HG03457 (cell line): ENCODE results near the gene TTC38.

ENCODE experiments used
- ATAC-seq: cut with Tn5 transposase; IDR thresholded peaks from one replicate; pipeline ENCODE4 v1.9.1; 2021; ENCODE audit warnings: moderate number of reproducible peaks; ENCODE audit not compliant: unreplicated experiment

TTC38 gene

GRCh38 chr22:46267431-46268279, at the start of gene TTC38:
TTC38 (plus strand) TSS chr22:46268008; CDS start chr22:46268040, 32 bp downstream.
- ATAC-seq: no peak

GRCh38 chr22:46219636-46220035, 48.2 kb upstream of the TTC38 start:
- ATAC-seq: no peak

- no peak for ATAC-seq
Observed at GRCh38 chr22:46220921-46221320, 46.9 kb upstream of the TTC38 start.

GRCh38 chr22:46224044-46224897, 43.5 kb upstream of the TTC38 start:
- ATAC-seq: no peak

- no peak for ATAC-seq
Observed at GRCh38 chr22:46224898-46225290, 42.9 kb upstream of the TTC38 start.

GRCh38 chr22:46225631-46226030, 42.2 kb upstream of the TTC38 start:
- ATAC-seq: no peak

GRCh38 chr22:46226577-46226976, 41.2 kb upstream of the TTC38 start:
- no peak for ATAC-seq

GRCh38 chr22:46229701-46230100, 38.1 kb upstream of the TTC38 start:
- ATAC-seq: no peak

- no peak for ATAC-seq
Observed at GRCh38 chr22:46230262-46230901, 37.4 kb upstream of the TTC38 start.

GRCh38 chr22:46233231-46233630, 34.6 kb upstream of the TTC38 start:
- ATAC-seq: no peak

- ATAC-seq: no peak
Observed at GRCh38 chr22:46234969-46235368, 32.8 kb upstream of the TTC38 start.

- no peak for ATAC-seq
Observed at GRCh38 chr22:46237453-46238124, 30.2 kb upstream of the TTC38 start.

GRCh38 chr22:46238541-46238940, 29.3 kb upstream of the TTC38 start:
- ATAC-seq: no peak

- ATAC-seq: no peak
Observed at GRCh38 chr22:46239261-46240048, 28.4 kb upstream of the TTC38 start.

- ATAC-seq: no peak
Observed at GRCh38 chr22:46240073-46240472, 27.7 kb upstream of the TTC38 start.

- ATAC-seq: no peak
Observed at GRCh38 chr22:46240506-46240905, 27.3 kb upstream of the TTC38 start.

- ATAC-seq: no peak
Observed at GRCh38 chr22:46240907-46241306, 26.9 kb upstream of the TTC38 start.

- no peak for ATAC-seq
Observed at GRCh38 chr22:46241396-46242007, 26.3 kb upstream of the TTC38 start.

- ATAC-seq: no peak
Observed at GRCh38 chr22:46242076-46242475, 25.7 kb upstream of the TTC38 start.

GRCh38 chr22:46244771-46245170, 23.0 kb upstream of the TTC38 start:
- no peak for ATAC-seq
